NB4 (cell line): Measurements from ENCODE around the gene ANKRD33B.
"Not testable (repeated sequence)": the region's sequence is repeated elsewhere in the genome, so short reads cannot be mapped to it uniquely, and the experiment has no call there.

Source experiments
- DNase-seq: peaks from one replicate; pipeline ENCODE4 v3.0.0; 2010; ENCODE audit warnings: low read depth
- H3K4me3 ChIP-seq: one replicate; pipeline ENCODE4 v1.5.1; 2011; ENCODE audit warnings: mild to moderate bottlenecking, low read depth, low read length, moderate library complexity
- CTCF ChIP-seq: IDR thresholded peaks from one replicate; pipeline ENCODE4 v1.5.1; 2012; ENCODE audit warnings: low read depth, low read length
- MAX ChIP-seq: IDR thresholded peaks from 2 replicates; pipeline ENCODE4 v1.6.1; 2011; ENCODE audit warnings: low read depth, low read length
- MYC ChIP-seq: IDR thresholded peaks from 2 replicates; pipeline ENCODE4 v1.6.1; 2011; ENCODE audit warnings: low read depth, low read length
- POLR2A ChIP-seq: IDR thresholded peaks from 2 replicates; pipeline ENCODE4 v1.6.1; 2011; ENCODE audit warnings: mild to moderate bottlenecking; ENCODE audit not compliant: insufficient read length; ENCODE audit errors: extremely low read depth

The ANKRD33B gene

GRCh38 chr5:10563945-10564837 lies at the start of gene ANKRD33B:
Gene ANKRD33B (plus strand): TSS chr5:10564070. CDS start chr5:10564468, 398 bp downstream.
- no peak; the same call in none of the 2 replicates for TF ChIP-seq MYC
- TF ChIP-seq POLR2A = peak; percentile 93
- TF ChIP-seq MAX = no peak; the same call in 1 of the 2 replicates
- no peak for TF ChIP-seq CTCF
- peak within 1 kb of the TSS; percentile 70 for H3K4me3 ChIP-seq
- DNase-seq = peak; percentile 89

DNA sequence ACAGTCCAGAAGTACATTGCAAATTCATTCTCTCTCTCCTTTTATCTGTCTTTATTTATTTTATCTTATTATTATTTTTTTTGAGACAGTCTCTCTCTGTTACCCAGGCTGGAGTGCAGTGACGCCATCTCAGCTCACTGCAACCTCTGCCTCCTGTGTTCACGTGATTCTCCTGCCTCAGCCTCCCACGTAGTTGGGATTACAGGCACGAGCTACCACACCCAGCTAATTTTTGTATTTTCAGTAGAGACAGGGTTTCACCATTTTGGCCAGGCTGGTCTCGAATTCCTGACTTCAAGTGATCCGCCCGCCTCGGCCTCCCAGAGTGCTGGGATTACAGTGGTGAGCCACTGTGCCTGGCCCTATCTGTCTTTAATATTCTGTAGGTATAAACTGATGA lies 49.3 kb upstream of the ANKRD33B start:
- not testable (repeated sequence) for DNase-seq, H3K4me3 ChIP-seq

DNA sequence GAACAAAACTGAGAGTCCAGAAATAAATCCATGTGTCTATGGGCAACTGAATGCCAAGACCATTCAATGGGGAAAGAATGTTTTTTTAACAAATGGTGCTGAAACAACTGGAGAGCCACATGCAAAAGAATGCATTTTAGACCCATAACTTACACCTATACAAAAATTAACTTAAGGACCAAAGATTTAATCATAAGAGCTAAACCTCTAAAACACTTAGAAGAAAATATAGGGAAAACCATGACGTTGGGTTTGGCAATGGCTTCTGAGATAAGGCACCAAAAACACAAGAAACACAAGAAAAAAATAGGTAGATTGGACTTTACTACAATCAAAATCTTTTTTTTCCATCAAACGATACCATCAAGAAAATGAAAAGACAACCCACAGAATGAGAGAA lies 48.4 kb upstream of the ANKRD33B start:
- DNase-seq = no peak
- H3K4me3 ChIP-seq = no peak overlapping the region
- TF ChIP-seq MYC (no peak), MAX (no peak), CTCF (no peak), POLR2A (no peak)

GRCh38 chr5:10518347-10518746 lies 45.5 kb upstream of the ANKRD33B start:
- no peak for DNase-seq
- H3K4me3 ChIP-seq = no peak overlapping the region
- TF ChIP-seq MYC (no peak), CTCF (no peak), POLR2A (no peak), MAX (no peak)

GRCh38 chr5:10519729-10520128 lies 44.1 kb upstream of the ANKRD33B start:
- H3K4me3 ChIP-seq = no peak overlapping the region
- DNase-seq = no peak
- TF ChIP-seq POLR2A = no peak

DNA sequence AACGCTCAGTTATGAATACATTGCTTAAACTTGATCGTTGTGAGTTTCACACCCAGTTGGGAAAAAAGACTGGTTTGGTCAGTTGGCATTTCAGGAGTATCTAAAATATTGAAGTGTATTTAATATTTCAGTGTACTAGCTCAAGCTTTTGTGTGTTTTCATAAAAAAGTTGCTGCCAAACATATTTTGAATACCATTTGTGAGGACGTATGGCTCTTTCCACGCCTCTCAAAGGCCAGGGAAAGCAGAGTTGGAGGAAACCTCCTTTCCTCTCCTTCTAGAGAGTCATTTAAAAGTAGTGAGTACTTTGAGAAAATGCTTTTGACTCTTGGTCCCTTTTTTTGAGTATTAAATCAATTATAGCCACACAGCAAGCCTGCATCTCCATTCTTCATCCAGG lies 43.2 kb upstream of the ANKRD33B start:
- H3K4me3 ChIP-seq = no peak overlapping the region
- DNase-seq = no peak
- TF ChIP-seq MYC (no peak), CTCF (no peak), MAX (no peak), POLR2A (no peak)
